GM03348 (cell line): ENCODE data around the gene IFNL1.
A peak's percentile ranks its signal among the peaks of the same experiment; 100 is the strongest.
"Not testable (repeated sequence)": the region's sequence is repeated elsewhere in the genome, so short reads cannot be mapped to it uniquely, and the experiment has no call there.

Experiments used
- DNase-seq: peaks from one replicate; pipeline ENCODE4 v3.0.0; 2012; ENCODE audit warnings: low spot score

Gene IFNL1

DNA sequence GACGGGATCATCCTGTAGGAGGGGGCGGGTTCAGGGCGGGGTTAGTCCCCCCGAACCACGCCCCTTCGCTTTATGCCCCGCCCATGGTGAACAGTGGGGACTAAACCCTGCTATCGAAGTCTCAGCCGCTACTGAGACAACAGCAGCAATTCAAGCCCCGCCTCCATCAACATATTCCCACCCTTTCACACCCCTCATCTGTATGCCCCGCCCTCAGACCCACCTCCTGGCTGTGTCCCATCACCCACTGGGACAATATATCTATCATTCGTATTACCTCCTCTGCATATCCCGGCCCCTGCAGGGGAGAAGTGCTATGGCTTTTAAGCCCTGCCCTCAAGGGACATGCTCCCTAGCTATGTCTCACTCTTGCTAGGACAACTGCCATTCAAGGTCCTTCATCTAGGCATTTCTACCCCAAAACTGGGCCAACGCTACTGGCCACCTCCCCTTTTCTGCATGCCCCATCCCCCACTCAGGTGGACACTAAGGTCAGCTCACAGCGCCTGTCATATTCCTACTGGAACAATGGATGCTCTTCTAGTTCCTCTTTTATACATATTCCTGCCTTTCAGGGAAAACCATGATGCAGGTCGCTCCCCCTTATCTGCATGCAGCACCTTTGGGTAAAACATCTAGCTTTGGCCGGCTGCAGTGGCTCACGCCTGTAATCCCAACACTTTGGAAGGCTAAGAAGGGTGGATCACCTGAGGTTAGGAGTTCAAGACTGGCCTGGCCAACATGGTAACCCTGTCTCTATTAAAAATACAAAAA, 12.5 kb downstream of the IFNL1 start:
- no peak for DNase-seq

DNA sequence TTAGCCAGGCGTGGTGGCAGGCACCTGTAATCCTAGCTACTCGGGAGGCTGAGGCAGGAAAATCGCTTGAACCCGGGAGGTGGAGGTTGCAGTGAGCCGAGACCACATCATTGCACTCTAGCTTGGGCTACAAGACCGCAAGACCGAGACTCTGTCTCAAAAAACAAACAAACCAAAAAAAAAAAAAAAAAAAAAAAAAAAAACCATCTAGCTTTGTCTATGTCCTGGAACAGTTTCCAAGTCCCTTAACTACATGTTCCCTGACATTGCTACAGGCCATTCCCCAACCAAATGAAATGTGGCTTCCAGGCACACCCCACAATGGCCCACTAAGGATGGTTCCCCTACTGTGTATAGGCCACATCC, 13.1 kb downstream of the IFNL1 start:
- DNase-seq = not testable (repeated sequence)

DNA sequence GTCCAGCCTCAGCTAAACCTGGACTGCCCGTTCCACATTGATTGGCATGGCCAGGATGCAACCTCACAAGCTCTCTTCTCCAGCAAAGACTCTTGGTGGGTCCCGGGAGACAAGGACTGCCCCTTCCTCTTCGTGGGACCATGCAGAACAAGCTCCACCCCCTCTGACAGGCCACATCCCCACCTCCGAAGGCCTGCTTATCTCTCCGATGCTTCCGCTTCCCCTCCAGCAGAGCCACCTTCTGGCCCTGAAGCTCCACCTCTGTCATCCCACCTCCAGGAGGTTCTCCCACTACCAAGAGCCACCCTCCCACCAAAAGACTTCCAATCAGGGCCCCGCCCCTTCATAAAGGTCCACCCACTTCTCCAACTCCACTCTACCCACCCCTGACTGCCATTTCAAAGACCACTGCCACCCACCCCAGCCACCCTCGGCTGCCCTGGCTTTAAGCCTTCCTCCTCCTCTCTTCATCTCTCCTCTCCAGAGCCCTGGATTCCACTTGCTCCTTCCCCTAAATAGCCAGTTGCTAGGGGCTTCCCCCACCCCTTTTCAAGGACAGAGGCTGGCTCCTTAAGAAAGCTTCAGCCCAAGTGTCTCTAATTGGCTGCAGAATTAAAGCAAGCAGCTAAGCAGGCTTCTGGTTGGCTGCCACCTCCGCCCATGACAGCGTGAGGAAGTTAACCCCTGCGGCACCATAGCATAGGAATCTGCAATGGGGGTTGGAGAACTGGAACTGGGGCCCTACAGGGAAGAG, 14.5 kb downstream of the IFNL1 start:
- no peak for DNase-seq

DNA sequence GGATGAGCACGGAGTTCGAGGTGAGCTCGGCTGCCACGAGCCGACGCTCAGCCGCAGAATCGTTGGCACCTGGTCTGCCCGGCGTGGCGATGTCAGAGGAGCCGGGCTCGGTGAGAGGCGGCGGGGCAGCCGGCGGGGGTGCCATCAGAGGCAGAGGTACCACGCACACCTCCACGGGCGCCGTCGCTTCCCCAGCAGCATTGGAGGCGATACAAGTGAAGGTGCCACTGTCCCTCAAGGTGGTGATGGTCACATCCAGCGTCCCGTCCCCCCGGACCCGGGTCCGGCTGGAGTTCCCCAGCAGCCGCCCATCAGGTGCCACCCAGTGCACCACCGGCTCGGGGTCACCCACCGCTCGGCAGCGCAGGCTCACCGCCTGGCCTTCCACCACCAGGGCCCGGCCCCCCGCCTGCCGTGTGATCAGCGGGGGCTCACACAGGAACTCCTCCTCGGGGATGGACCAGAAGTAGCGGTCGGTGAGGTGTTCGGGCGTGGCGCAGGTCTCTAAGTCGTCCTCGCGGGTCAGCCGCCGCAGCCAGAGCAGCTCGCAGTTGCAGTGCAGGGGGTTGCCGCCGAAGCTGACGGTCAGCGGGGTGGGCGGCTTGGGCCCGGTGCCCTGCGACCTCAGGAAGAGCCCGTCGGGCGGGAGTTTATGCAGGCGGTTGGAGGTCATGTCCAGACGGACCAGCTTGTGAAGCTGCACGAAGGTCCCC, 18.0 kb downstream of the IFNL1 start:
- no peak for DNase-seq

- no peak for DNase-seq
Observed at GRCh38 chr19:39315933-39316332, 19.7 kb downstream of the IFNL1 start.

- no peak for DNase-seq
Observed at GRCh38 chr19:39316627-39317321, 20.6 kb downstream of the IFNL1 start.

- DNase-seq = no peak
Observed at GRCh38 chr19:39317476-39317875, 21.3 kb downstream of the IFNL1 start.

DNA sequence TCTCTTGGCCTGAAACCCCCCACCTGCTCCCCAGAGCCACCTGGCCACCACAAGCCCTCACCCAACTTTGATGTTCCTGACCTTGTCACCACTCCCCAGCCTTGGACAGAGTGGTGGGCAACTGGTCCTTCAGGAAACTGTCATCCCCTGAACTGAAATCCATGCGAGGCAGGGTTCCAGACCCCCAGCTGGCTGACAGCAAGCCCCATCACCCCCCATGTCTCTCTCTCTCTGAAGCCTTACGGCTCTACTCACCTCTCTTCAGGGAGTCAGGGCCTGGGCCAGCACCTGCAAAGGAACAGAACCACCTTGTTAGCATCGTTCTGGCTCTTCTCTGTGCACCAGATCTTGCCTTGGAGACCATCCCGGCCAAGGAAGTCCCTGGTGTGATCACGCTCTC, 21.9 kb downstream of the IFNL1 start:
- DNase-seq = no peak

GRCh38 chr19:39318690-39319089, 22.5 kb downstream of the IFNL1 start:
- DNase-seq = no peak

DNA sequence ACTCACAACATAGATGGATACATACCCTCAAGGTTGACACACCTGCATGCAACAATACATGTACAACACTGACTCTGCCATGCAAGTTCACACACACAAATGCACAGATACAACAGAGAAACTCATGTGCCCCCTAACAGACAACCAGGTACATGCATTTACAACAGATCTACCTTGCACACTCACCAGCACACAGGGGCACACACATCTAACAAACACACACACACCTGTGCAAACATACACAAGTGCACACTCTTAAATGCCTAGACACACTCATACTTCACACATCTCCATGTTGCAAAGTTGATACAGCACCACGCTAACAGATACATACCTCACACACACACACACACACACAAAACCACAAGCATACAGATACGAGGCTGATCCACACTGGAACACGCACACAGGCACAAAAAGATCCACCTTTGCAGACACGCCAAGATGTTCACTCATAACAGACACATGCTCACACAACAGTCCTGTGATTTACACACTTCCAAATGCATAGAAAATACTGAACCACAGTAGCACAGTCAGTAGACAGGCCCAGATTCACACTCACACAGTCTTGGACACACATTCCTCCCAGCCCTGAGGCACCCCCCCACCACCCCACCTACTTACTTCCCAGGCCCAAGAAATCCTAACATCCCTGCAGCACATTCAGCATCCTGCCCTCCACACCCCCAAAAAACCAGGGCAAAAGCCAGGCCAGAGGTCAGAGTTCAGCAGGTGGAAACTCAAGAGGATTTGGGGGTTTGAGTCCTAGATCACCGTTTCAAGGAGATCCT, 23.1 kb downstream of the IFNL1 start:
- no peak for DNase-seq

DNA sequence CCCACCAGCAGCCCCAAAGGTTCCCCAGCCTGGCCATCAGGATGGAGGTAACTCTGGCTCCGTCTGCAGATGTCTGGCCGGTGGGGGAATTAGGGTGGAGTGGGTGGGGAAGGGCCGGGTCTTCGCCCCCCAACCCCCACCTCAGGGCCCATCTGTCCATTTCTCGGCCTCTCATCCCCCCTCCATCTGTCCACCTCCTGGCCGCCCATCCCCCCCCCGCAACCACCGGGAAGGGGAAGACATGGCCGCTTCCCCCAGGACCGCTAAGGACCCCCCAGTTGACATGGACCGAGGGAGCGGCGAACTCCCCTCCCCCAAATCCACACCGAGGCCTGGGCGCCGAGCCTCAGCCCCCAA, 23.7 kb downstream of the IFNL1 start:
- no peak for DNase-seq

- no peak for DNase-seq
Observed at GRCh38 chr19:39321117-39321831, 25.1 kb downstream of the IFNL1 start.

GRCh38 chr19:39321832-39322176, 25.6 kb downstream of the IFNL1 start:
- no peak for DNase-seq

GRCh38 chr19:39324242-39324842, 28.1 kb downstream of the IFNL1 start:
- DNase-seq = no peak

DNA sequence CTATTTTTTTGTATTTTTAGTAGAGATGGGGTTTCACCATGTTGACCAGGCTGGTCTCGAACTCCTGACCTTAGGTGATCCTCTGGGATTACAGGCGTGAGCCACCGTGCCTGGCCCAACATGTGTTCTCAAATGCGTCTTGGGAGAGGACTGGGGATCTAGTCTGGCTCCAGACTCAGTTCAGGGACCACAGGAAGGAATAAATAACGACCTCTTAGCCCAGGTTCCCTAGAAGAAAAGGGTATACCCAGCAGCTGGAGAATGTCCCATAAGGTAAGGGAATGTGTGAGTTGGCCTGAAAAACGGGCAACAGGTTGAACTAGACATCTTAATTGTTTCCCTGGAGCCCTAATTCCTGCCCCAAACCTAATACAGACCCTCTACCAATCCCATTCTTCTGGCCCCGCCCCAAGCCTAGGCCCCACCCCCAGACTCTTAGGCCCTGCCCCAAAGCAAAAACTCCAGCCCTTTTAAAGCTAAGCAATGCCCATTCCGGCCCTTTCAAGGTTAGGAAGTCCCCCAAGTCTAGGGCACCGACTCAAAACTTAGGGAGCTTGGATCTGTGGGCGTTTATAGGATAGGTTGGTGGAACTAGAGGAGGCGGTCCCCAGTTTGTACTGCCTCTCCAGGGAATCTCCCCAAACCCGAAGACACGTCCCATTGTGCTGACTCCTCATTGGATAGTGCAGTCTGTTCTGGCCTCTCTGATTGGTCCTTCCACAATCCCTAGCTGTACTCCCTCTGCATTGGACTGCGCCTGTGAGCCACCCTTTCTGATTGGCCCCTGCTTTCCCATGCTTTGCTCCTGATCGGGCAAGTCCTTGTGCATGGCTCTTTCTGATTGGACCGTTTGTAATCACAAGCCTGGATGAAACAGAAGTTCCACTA, 29.8 kb downstream of the IFNL1 start:
- DNase-seq = no peak

DNA sequence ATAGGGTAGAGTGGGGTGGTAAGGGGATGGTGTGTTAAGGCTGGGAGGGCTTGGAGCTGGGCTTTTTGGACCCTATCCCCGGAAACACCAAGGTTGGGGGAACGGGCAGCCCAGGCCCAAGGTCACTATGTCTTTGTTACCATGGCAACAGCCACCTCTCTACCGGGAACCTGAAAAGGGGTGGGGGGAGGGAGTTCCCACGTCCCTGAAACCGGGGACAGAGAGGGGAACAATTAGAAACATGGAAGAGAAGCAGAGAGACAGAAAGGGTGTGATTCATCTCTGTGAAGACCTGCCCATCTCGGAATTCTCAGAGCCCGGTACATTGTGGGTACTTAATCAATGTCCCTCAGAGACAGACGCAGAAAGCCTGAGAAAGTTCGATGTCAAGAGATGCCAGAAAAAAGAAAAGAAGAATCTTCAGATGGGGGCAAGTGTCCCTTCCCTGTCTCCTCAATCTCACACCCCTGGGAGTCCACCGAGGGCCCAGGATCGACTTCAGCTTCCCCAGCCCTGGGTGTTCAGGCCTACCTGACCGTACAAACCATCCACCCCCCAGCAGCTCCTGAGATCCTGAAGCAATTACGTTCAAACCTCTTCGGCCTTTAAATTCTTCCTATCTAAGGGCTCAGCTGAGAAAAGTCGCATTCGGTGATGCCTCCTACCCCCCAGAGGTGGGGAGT, 31.3 kb downstream of the IFNL1 start:
- no peak for DNase-seq

GRCh38 chr19:39328046-39328705, 32.0 kb downstream of the IFNL1 start:
- peak; percentile 91 for DNase-seq

DNA sequence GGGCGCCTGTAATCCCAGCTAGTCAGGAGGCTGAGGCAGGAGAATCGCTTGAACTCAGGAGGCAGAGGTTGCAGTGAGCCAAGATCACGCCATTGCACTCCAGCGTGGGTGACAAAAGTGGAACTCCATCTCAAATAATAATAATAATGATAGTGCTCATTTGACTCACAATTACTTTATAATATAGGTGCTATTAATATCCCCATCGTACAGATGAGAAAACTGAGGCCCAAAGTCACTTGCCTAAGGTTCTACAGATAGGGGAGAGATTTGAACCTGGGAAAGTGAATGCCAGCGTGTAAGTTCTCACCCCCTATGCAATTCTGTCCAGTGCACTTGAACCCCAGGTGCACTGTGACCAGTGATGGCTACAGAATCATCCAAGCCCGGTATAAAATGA, 33.7 kb downstream of the IFNL1 start:
- DNase-seq = no peak

DNA sequence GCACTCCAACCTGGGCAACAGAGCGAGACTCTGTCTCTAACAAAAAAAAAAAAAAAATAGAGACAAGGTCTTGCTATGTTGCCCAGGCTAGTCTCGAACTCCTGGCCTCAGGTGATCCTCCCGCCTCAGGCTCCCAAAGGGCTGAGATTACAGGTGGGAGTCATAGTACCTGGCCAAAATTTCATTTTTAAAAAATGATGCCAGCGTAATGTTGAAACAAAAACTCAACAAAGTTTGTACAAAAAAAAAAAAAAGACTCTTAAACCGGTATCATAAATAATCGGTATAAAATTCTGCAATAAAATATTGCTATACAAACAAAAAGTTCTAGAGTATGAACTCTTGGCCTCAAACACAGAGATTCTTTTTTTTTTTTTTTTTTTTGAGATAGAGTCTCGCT, 36.1 kb downstream of the IFNL1 start:
- DNase-seq = no peak
